Glutamatergic neuron (in vitro differentiated cells): ENCODE measurements around the gene PCSK5. TPM values are rescaled to one million over a fixed set of nuclear protein-coding genes. Genes with fewer than 3 reads are reported as not detected.

Experiments used
- DNase-seq: peaks from one replicate; pipeline ENCODE4 v3.0.0; 2022
- H3K27ac Mint-ChIP-seq: one replicate; pipeline ENCODE4 v1.8.0; 2020; ENCODE audit warnings: mild to moderate bottlenecking, mixed read lengths, inconsistent platforms; ENCODE audit not compliant: unreplicated experiment
- H3K27me3 Mint-ChIP-seq: one replicate; pipeline ENCODE4 v1.8.0; 2020; ENCODE audit warnings: mild to moderate bottlenecking, moderate library complexity, mixed read lengths, inconsistent platforms; ENCODE audit not compliant: unreplicated experiment
- H3K36me3 Mint-ChIP-seq: one replicate; pipeline ENCODE4 v1.8.0; 2020; ENCODE audit warnings: mild to moderate bottlenecking, mixed read lengths, inconsistent platforms; ENCODE audit not compliant: unreplicated experiment
- H3K4me1 Mint-ChIP-seq: one replicate; pipeline ENCODE4 v1.8.0; 2020; ENCODE audit warnings: mild to moderate bottlenecking, low read depth, mixed read lengths, inconsistent platforms; ENCODE audit not compliant: unreplicated experiment
- H3K4me3 Mint-ChIP-seq: one replicate; pipeline ENCODE4 v1.8.0; 2020; ENCODE audit warnings: mild to moderate bottlenecking, mixed read lengths, inconsistent platforms; ENCODE audit not compliant: unreplicated experiment
- H3K9me3 Mint-ChIP-seq: one replicate; pipeline ENCODE4 v1.8.0; 2020; ENCODE audit warnings: mild to moderate bottlenecking, moderate library complexity, mixed read lengths, inconsistent platforms; ENCODE audit not compliant: unreplicated experiment
- total RNA-seq: library from RNA; stranded (reverse); fragmentation: NEBNext Ultra II Directional; extraction: Animal tissue kit (Norgen Biotek cat#: 25700); gene quantifications from one replicate; pipeline ENCODE4 v1.2.1, GENCODE V29; 2021; ENCODE audit not compliant: unreplicated experiment
- TF ChIP-seq, protein P1 (sequence below): fragments of 200-600 bp; sonication (generic); IDR thresholded peaks from one replicate; pipeline ENCODE4 v1.5.0; 2021; ENCODE audit not compliant: partially characterized antibody, unreplicated experiment

Gene PCSK5
- total RNA-seq, 1 donor from 2014 or later, result 9.6 TPM

DNA sequence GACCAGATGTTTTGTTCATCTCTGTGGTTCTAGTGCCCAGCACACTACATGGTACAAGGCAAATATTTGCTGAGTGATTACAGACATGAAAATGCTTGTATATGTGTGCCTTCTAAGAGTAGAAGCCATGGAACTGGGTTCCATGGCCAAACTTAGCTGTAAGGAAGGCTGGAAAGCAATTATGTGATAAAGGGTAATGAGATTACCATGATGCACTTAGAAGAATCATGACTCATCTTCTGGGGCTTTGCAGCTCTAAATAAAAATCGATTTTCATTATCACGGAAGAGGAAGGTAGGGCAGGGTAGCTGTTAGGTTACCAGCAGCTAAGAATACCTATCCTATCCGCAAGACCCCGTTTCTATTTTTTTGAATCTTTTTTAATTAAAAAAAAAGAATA, 475.8 kb downstream of the PCSK5 start:
- Mint-ChIP-seq H3K4me1 (no peaks in the 10 kb centered on the region), H3K36me3 (no peaks in the 10 kb centered on the region), H3K9me3 (no peaks in the 10 kb centered on the region), H3K27me3 (no peaks in the 10 kb centered on the region), H3K27ac (no peak overlapping the region), H3K4me3 (no peak overlapping the region)
- TF ChIP-seq, protein P1, sequence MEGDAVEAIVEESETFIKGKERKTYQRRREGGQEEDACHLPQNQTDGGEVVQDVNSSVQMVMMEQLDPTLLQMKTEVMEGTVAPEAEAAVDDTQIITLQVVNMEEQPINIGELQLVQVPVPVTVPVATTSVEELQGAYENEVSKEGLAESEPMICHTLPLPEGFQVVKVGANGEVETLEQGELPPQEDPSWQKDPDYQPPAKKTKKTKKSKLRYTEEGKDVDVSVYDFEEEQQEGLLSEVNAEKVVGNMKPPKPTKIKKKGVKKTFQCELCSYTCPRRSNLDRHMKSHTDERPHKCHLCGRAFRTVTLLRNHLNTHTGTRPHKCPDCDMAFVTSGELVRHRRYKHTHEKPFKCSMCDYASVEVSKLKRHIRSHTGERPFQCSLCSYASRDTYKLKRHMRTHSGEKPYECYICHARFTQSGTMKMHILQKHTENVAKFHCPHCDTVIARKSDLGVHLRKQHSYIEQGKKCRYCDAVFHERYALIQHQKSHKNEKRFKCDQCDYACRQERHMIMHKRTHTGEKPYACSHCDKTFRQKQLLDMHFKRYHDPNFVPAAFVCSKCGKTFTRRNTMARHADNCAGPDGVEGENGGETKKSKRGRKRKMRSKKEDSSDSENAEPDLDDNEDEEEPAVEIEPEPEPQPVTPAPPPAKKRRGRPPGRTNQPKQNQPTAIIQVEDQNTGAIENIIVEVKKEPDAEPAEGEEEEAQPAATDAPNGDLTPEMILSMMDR, result no peak
- DNase-seq, result no peak

DNA sequence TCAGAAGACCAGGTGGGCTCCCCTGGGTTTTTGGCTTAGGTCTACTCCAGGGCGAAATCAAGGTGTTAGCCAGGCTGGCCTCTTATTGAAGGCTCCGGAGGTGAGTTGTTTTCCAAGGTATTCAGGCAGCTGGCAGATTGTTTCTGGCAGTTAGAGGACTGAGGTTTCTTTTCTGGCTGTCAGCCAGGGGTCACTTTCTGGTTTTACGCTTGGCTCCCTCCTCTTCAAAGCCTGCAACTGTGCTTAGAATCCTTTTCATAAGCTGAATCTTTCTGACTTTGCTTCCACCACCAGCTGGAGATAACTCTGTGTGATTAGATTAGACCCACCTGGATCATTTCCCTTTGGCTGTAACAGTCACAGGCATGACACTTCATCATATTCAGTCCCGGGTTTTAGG, 479.1 kb downstream of the PCSK5 start:
- Mint-ChIP-seq H3K9me3 (no peaks in the 10 kb centered on the region), H3K27me3 (no peaks in the 10 kb centered on the region), H3K36me3 (no peaks in the 10 kb centered on the region), H3K4me3 (no peak overlapping the region), H3K27ac (no peak overlapping the region), H3K4me1 (no peaks in the 10 kb centered on the region)
- no peak for DNase-seq
- TF ChIP-seq, protein P1, result no peak

DNA sequence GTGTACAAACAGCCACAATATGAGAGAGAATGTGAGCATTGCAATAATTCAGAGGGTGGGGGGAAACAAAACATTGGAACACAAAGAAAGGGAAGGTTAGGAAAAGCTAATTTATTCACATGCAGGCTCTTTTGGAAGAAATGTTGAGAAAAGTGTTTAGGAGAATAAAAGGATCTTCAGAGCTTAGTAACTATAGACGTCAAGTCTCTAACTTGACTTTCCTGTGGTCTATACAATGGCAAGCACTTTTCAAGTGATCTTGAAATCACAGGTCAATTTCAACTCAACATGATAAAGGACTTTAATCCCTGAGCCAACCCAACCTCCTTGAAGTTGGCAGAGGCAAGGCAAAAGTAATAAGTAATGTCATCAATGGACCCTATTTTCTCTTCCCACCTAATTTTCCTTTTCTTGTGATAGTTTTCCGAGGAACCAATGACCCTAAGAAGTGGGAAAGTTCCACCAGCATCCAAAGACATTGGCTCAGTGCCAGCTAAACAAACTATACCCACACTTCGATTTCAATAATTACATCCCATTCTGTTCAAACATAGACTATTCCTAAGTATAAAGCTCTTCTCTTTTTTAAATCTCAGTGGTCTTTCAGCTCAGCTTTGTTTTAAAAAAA, 480.0 kb downstream of the PCSK5 start:
- Mint-ChIP-seq H3K9me3 (no peaks in the 10 kb centered on the region), H3K36me3 (no peaks in the 10 kb centered on the region), H3K27ac (no peak overlapping the region), H3K4me3 (no peak overlapping the region), H3K4me1 (no peaks in the 10 kb centered on the region), H3K27me3 (no peaks in the 10 kb centered on the region)
- no peak for DNase-seq
- TF ChIP-seq, protein P1, result no peak

DNA sequence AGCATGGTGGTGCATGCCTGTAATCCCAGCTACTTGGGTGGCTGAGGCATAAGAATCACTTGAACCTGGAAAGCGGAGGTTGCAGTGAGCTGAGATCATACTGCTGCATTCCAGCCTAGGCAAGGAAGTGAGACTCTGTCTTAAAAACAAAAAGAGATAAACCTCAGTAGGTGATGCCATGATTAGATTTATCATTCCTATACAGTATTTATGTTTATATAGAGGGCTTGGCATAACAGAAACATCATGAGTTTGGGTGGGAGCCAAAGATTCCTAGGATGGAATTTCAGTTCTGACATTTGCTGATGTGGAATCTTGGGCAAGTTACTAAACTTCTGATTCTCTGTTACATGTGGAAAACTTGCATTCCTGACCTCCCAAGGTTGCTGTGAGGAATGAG, 481.4 kb downstream of the PCSK5 start:
- no peak for DNase-seq
- Mint-ChIP-seq H3K27me3 (no peaks in the 10 kb centered on the region), H3K4me3 (no peak overlapping the region), H3K27ac (no peak overlapping the region), H3K36me3 (no peaks in the 10 kb centered on the region), H3K4me1 (no peaks in the 10 kb centered on the region), H3K9me3 (no peaks in the 10 kb centered on the region)
- TF ChIP-seq, protein P1, result no peak

DNA sequence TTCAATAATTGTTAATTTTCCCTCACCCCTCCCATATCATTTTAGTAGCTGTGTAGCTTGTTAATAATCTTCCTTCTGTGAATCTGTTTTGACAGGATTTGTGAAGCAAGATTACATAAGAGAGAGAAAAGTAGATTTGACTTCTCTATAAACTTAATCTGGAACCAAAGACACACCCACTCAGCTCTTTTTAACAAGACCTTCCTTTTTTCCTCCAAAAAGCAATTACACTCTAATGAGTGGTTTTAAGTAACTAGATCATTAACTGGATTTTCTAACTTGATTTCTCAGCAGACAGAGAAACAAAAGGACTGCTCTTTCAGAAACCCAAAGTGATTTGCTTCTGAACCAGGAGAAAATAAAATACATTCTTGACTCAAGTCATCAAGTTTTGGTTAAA, 481.9 kb downstream of the PCSK5 start:
- no peaks in the 10 kb centered on the region for H3K9me3 Mint-ChIP-seq
- H3K4me3 Mint-ChIP-seq, result no peak overlapping the region
- H3K27me3 Mint-ChIP-seq, result no peaks in the 10 kb centered on the region
- H3K4me1 Mint-ChIP-seq, result no peaks in the 10 kb centered on the region
- DNase-seq, result no peak
- H3K36me3 Mint-ChIP-seq, result no peaks in the 10 kb centered on the region
- TF ChIP-seq, protein P1, result no peak
- H3K27ac Mint-ChIP-seq, result no peak overlapping the region
